HG03108 (cell line): Measurements from ENCODE around the gene STK32A.

Source experiments
- ATAC-seq: cut with Tn5 transposase; IDR thresholded peaks from one replicate; pipeline ENCODE4 v1.9.1; 2021; ENCODE audit warnings: moderate library complexity; ENCODE audit not compliant: unreplicated experiment

The STK32A gene

GRCh38 chr5:147413266-147413665 lies 178.4 kb downstream of the STK32A start:
- ATAC-seq = no peak

DNA sequence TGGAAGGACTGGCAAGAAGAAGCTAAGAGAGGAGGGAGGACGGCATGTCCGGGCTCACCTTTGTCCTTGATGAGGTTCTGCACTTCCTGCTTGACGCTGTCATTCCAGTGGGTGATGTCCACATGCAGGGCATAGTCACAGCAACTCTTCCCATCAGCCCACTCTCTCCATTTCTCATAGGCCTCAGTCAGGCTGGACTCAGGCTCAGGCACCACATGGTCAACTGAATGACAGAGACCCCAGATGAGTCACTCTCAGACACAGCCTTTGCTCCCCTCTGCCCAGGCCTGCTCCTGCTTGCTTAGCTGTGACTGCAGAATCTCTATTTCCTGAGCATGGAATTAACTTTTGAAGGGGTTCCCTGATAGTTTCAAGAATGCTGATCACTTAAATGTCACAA lies 180.8 kb downstream of the STK32A start:
- ATAC-seq = no peak

DNA sequence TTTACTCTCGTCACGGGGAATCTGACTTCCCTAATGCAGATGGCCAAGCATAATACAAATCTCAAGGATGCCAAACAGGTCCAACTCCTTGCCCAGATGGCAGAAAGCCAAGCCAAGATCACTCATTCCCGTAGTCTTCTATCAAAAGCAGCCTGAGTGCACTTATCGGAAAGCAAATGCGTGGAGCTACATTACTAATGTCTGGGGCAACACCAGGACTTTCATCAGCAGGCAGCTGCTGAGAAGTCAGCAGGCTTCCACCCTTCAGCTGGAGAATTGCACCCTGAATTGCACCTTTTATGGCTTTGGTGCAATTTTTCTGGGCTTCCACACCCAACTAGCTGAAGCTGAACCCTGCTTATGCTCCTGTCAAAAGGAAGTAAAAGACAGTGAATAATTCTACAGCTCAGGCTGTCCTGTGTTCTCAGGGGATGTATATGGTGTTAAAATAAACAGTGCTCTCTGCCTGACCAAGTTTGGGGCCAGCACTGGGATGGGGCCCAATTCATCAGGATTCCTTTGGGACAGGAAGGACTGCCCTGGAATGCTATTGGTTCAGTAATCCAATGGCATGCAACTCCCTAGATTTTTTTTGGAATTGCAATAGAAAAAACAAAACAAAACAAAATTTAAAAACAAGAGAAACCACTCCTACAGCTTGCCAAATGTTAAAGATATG lies 182.4 kb downstream of the STK32A start:
- no peak for ATAC-seq

DNA sequence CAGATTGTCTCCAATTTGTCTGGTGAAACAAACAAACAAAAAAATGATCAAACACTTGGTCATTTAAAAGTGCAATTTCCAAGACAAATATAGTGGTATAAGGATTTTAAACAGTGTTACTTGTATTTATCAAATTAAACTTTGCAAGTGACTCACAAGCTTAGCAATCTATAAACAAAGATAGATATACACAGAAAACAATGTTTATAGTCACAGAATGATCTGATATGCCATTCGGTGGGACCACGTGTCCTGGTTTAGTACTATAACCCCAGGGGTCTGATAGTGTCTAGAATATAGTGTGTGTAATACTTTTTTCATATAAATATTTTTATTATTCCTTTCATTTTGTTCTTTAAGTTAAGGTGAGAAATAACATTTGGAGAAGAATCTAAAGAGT lies 183.8 kb downstream of the STK32A start:
- ATAC-seq = no peak

- no peak for ATAC-seq
These were observed 192.0 kb downstream of the STK32A start for GRCh38 chr5:147426640-147427327.

DNA sequence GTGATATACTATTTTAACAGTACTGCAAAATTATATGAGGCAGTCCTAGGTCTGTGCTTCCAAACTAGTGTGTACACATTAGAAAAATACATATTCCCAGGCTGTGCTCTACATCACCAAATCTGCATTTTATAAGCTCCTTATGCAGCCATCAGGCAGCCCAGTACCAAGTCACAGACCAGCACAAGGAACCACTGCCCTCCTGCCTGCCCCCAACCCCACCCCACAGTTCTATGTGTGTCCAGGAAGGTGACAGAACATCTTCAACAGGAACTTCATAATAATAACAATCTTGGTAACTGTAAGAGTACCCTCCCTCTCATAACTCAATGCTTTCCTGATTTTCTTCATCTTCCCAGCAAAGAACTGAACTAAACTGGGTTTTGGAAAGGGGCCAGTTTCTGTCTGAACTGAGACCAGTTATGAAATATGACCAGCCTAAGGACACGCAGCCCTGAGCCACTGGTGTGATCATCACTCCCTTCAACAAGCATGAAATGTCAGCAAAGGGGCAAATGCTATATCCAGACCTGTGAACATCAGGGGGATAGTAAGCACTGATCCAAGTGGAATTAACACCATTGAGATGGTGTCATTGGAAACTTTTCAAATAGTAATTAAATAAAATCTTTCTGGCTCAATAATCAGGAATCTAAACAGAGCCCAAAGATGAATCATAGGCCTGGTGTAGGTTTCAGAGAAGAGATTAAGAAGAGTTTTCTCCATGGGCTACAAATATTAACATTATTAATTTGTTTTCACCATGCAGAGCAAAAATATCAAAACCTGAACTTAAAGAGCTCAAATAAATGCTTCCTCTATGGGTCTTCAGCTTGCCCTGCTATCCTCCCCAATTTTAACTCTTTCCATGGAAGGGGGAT lies 192.9 kb downstream of the STK32A start:
- ATAC-seq = no peak

GRCh38 chr5:147430628-147431027 lies 195.8 kb downstream of the STK32A start:
- ATAC-seq = no peak

DNA sequence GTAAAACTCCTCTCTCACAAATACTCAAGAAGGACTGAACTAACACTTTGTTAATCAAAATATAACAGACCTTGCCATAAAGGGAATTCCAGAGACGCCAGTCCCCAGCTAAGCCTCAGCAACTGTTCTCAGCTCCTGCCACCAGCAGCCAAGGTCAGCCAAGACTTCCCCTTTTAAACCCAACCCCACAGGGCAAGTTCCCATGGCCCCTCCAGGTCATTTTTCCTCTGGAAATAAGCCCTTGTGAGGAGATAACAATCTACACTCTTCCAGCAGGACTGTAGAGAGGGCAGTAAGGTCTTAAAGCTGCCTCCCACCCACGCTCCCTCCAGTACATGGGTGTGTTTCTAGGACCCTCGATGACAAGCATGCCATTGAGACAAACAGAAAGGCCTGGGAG lies 196.8 kb downstream of the STK32A start:
- no peak for ATAC-seq

- no peak for ATAC-seq
These were observed 197.5 kb downstream of the STK32A start for GRCh38 chr5:147432323-147432722.

- no peak for ATAC-seq
These were observed 199.2 kb downstream of the STK32A start for GRCh38 chr5:147434049-147434448.

DNA sequence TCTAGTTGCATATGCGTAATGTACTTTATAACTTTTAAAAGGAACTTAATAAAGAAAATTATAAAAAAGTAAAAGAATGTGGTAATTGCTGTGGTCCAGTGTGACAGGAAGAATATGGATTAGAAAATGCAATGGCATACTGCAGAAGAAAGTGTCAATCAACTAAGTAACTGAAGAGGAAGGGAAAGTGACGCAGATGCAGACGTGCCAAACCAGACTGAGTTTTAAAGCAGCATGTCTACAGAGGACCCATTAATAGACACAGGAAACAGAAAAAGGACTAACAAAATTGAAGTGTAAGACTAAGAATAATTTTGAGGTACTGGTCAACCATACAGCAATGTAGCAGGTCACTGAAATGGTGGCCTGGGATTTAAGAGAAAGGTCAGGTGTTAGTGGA lies 201.8 kb downstream of the STK32A start:
- ATAC-seq = peak; percentile 59

DNA sequence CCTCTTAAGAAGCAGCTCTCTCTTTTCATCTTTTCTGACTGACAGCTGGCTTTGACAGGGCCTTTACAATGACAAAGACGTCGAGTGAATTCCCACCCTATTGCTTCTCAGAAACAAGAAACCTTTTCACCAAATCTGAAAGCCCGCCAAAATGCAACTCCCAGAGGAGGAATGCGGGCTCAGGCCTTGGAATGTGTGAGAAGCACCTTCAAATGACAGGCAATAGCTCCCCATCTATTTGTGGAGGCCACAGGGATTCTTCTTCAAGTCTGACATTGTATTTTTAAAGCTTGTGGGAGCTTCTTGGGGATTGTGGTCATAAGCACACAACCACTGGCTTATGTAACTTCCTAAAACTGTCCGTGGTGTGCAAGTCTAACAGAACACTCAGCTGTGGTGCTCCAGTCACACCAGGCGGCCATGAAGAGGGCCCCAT lies 202.4 kb downstream of the STK32A start:
- ATAC-seq = no peak
